ENCODE data around the gene LTB4R. TPM values are rescaled to one million over a fixed set of nuclear protein-coding genes. Genes with fewer than 3 reads are reported as not detected.

The LTB4R gene
- total RNA-seq, 2 donors from 2014 or later: 1.9 to 3.0 TPM

DNA sequence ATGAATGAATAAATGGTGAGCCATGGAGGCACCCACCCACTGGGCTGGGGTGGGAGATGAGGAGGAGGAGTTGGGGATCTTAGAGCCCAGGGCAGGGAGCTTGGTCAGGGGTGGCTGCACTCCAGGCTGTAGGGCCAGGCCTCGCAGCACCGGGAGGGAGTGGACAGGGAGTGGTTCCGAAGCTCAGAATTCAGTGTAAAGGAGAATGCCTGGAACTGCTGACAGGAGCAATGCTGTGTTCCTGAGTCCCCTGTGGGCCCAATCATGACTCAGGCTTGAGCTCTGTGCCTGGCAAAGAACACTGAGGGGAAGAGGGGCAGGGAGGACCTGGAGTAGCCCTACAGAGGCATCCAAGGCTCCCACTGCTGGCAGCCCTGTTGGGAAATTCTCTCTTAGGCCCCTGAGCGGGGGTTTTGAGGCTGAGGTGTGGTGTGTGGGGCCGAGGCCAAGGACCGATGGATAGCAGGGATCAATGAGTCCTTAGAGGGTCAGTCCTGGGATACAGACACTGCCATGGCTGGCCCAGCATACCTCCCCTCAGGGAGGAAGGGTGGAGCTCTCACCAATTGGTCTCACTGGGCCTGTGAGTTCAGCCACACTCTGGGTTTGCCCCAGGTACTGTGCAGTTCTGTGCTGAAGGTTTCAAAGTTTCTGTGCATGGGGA lies 30.4 kb upstream of the LTB4R start:
- Histone ChIP-seq H3K4me3 (no peak overlapping the region), H3K36me3 (no peaks in the 10 kb centered on the region), H3K27me3 (no peaks in the 10 kb centered on the region), H3K4me1 (peaks cover 0 to 27% of the 10 kb centered on the region in 2 donors), H3K9me3 (no peaks in the 10 kb centered on the region), H3K27ac (no peak overlapping the region)
- no peak for TF ChIP-seq CTCF (IDR thresholded peaks at IDR 0.05)
- no peak for DNase-seq (ENCODE audit: low spot score)

- H3K4me1 ChIP-seq: peaks cover 0 to 27% of the 10 kb centered on the region in 2 donors
- no peaks in the 10 kb centered on the region for H3K9me3 ChIP-seq
- H3K4me3 ChIP-seq: no peak overlapping the region
- no peaks in the 10 kb centered on the region for H3K36me3 ChIP-seq
- no peak for DNase-seq (ENCODE audit: low spot score)
- no peaks in the 10 kb centered on the region for H3K27me3 ChIP-seq
- TF ChIP-seq CTCF (IDR thresholded peaks at IDR 0.05): no peak
- H3K27ac ChIP-seq: no peak overlapping the region
Observed at GRCh38 chr14:24281636-24282035, 29.7 kb upstream of the LTB4R start.

GRCh38 chr14:24282736-24283135 lies 28.6 kb upstream of the LTB4R start:
- Histone ChIP-seq H3K4me1 (peaks cover 0 to 27% of the 10 kb centered on the region in 2 donors), H3K36me3 (no peaks in the 10 kb centered on the region), H3K9me3 (no peaks in the 10 kb centered on the region), H3K4me3 (no peak overlapping the region), H3K27me3 (no peaks in the 10 kb centered on the region), H3K27ac (no peak overlapping the region)
- no peak for TF ChIP-seq CTCF (IDR thresholded peaks at IDR 0.05)
- no peak for DNase-seq (ENCODE audit: low spot score)

GRCh38 chr14:24283796-24284460 lies 27.4 kb upstream of the LTB4R start:
- TF ChIP-seq CTCF (IDR thresholded peaks at IDR 0.05): no peak
- DNase-seq (ENCODE audit: low spot score): no peak
- H3K36me3 ChIP-seq: no peaks in the 10 kb centered on the region
- no peak overlapping the region for H3K27ac ChIP-seq
- H3K27me3 ChIP-seq: no peaks in the 10 kb centered on the region
- no peak overlapping the region for H3K4me3 ChIP-seq
- no peaks in the 10 kb centered on the region for H3K9me3 ChIP-seq
- H3K4me1 ChIP-seq: peaks cover 0 to 21% of the 10 kb centered on the region in 2 donors

GRCh38 chr14:24284501-24285035 lies 26.7 kb upstream of the LTB4R start:
- Histone ChIP-seq H3K4me1 (peaks cover 0 to 15% of the 10 kb centered on the region in 2 donors), H3K9me3 (no peaks in the 10 kb centered on the region), H3K27me3 (no peaks in the 10 kb centered on the region), H3K27ac (no peak overlapping the region), H3K36me3 (peaks cover 5% of the 10 kb centered on the region), H3K4me3 (no peak overlapping the region)
- no peak for DNase-seq (ENCODE audit: low spot score)
- no peak for TF ChIP-seq CTCF (IDR thresholded peaks at IDR 0.05)
